Neutrophil (primary cell): ENCODE measurements around the gene INPP5A.

Experiments
- H3K27ac ChIP-seq: fragments of 200-600 bp; sonication (generic); 2 replicates; pipeline ENCODE4 v1.5.1; 2016; ENCODE audit warnings: mild to moderate bottlenecking, moderate library complexity
- H3K27me3 ChIP-seq: fragments of 200-600 bp; sonication (generic); 2 replicates; pipeline ENCODE4 v1.6.0; 2016; ENCODE audit warnings: mild to moderate bottlenecking
- H3K36me3 ChIP-seq: fragments of 200-600 bp; sonication (generic); 2 replicates; pipeline ENCODE4 v1.5.1; 2017
- H3K4me1 ChIP-seq, 2 experiments: fragments of 200-600 bp in 1 of 2; sonication (generic) in 1 of 2; 1 replicate in 1 of 2; 2 replicates in 1 of 2; pipeline versions ENCODE4 v1.5.1 to v1.6.1; 2013 to 2016; ENCODE audit warnings: low read depth in 1 of 2, low read length in 1 of 2, mild to moderate bottlenecking in 1 of 2, moderate library complexity in 1 of 2; ENCODE audit not compliant: control insufficient read depth in 1 of 2, insufficient read depth in 1 of 2
- H3K4me3 ChIP-seq, 2 experiments: fragments of 200-600 bp in 1 of 2; sonication (generic) in 1 of 2; 1 replicate in 1 of 2; 2 replicates in 1 of 2; pipeline ENCODE4 v1.5.1; 2013 to 2016; ENCODE audit warnings: low read depth in 1 of 2, low read length in 1 of 2, mild to moderate bottlenecking in 1 of 2, moderate library complexity in 1 of 2
- H3K9me3 ChIP-seq: fragments of 200-600 bp; sonication (generic); 2 replicates; pipeline ENCODE4 v1.5.1; 2016
- TF ChIP-seq, protein P1 (sequence below): fragments of 200-600 bp; sonication (generic); IDR thresholded peaks from 2 replicates; pipeline ENCODE4 v1.5.1; 2016; ENCODE audit warnings: antibody characterized with exemption

INPP5A gene

DNA sequence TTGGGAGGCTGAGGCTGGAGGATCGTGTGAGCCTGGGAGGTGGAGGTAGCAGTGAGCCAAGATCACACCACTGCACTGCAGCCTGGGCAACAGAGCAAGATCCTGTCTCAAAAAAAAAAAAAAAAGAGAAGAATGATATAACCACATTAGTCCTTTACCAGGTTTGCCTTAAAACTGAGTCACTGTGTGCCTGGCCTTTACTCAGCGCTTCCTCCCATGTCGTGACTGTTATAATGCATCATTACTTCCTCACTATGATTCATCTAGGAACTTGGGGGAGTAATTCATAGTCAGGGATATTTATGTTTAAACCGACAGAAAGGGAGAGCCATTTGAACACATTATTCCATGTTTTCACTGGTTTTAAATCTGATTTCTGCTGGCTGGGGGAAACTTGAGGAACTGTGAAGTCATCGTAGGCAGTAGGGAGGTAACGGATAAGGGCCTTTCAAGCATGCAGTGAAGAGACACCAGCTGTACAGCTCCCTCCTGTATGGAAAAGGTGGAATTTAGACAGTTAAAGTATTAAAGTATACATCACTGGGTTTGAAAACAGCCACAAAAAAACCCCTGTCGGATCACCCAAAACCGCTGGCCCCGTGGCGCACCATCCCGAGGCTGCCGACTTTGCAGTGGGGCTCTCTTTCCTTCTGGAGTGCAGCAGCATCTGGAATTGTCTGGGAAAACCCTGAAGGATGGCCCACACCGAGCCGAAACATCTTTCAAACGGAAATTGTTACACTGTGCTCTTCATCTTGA is 128.5 kb downstream of the INPP5A start:
- no peaks in the 10 kb centered on the region for H3K4me1 ChIP-seq
- peaks cover 33% of the 10 kb centered on the region for H3K36me3 ChIP-seq
- H3K27me3 ChIP-seq: no peaks in the 10 kb centered on the region
- H3K4me3 ChIP-seq: no peak overlapping the region
- TF ChIP-seq, protein P1, sequence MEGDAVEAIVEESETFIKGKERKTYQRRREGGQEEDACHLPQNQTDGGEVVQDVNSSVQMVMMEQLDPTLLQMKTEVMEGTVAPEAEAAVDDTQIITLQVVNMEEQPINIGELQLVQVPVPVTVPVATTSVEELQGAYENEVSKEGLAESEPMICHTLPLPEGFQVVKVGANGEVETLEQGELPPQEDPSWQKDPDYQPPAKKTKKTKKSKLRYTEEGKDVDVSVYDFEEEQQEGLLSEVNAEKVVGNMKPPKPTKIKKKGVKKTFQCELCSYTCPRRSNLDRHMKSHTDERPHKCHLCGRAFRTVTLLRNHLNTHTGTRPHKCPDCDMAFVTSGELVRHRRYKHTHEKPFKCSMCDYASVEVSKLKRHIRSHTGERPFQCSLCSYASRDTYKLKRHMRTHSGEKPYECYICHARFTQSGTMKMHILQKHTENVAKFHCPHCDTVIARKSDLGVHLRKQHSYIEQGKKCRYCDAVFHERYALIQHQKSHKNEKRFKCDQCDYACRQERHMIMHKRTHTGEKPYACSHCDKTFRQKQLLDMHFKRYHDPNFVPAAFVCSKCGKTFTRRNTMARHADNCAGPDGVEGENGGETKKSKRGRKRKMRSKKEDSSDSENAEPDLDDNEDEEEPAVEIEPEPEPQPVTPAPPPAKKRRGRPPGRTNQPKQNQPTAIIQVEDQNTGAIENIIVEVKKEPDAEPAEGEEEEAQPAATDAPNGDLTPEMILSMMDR: no peak
- no peaks in the 10 kb centered on the region for H3K9me3 ChIP-seq
- no peak overlapping the region for H3K27ac ChIP-seq

GRCh38 chr10:132666705-132667341 is 129.2 kb downstream of the INPP5A start:
- Histone ChIP-seq H3K9me3 (no peaks in the 10 kb centered on the region), H3K4me1 (no peaks in the 10 kb centered on the region), H3K36me3 (peaks cover 31% of the 10 kb centered on the region), H3K27ac (no peak overlapping the region), H3K27me3 (no peaks in the 10 kb centered on the region), H3K4me3 (no peak overlapping the region)
- TF ChIP-seq, protein P1: no peak

DNA sequence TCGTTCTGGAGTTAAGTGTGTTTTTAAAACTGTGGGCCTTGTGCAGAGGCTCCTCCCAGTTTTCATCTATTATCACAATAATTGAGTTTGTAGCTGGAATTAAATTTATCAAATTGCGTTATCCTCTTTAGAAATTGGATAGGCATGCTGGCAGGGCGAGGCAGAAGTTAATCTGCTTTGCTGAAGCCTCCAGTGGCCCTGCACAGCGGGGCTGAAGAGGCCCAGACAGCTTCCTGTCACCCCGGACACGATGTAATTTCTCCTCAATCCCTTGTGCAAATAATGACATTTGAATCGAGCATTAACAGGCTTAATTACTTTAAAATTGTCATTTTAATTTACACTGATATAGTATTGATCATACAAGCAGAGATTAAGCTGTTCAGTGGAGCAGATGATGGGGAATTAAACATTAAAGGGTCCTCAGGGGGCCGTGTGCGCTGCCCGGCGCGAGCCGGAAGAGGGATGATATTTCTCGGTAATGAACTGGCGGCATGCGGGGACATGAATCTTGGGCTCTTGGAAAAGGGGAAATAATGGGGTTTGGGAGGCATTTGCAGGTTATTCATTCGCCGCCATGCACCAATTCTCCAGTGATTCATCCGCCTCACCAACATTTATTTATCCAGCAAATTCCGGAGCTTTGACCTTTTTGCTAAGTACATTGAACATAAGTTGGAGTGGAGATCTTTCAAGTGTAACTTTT is 129.9 kb downstream of the INPP5A start:
- Histone ChIP-seq H3K9me3 (no peaks in the 10 kb centered on the region), H3K36me3 (peaks cover 26% of the 10 kb centered on the region), H3K27me3 (no peaks in the 10 kb centered on the region), H3K27ac (no peak overlapping the region), H3K4me1 (no peaks in the 10 kb centered on the region), H3K4me3 (no peak overlapping the region)
- TF ChIP-seq, protein P1: no peak

- Histone ChIP-seq H3K9me3 (no peaks in the 10 kb centered on the region), H3K4me1 (no peaks in the 10 kb centered on the region), H3K36me3 (peaks cover 21% of the 10 kb centered on the region), H3K27ac (no peak overlapping the region), H3K27me3 (no peaks in the 10 kb centered on the region), H3K4me3 (no peak overlapping the region)
- TF ChIP-seq, protein P1: no peak
These were observed 130.4 kb downstream of the INPP5A start for GRCh38 chr10:132668048-132668394.

DNA sequence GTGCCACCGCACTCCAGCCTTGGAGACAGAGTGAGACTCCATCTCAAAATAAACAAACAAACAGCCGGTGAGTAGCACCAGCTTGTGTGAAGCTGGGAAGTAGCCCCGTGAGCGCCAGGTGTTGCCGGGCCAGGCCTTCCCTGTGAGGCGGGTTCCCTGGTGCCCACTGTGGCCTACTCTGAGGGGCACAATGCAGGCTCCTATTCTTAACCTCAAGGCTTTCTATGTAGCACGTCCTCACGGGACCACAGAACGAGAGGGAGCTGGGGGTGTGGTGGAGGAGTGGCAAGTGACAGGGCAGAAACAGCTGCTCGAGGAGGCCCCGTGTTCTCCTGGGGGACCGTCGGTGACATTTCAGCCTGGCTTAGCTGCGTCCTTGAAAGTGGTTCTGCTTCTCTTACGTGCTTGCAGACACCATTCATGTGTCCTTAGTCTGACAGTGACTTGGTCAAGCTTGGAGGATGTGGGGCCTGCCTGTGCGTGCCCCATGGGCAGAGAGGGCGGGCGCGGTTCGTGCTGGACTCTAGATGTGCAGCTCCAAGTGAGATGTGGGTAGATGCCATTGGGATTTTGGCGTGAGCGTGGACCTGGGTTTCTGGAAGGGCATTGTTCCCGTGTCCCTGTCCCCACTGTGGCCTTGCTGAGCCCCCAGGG is 131.7 kb downstream of the INPP5A start:
- no peak overlapping the region for H3K4me3 ChIP-seq
- no peaks in the 10 kb centered on the region for H3K4me1 ChIP-seq
- TF ChIP-seq, protein P1: no peak
- H3K9me3 ChIP-seq: no peaks in the 10 kb centered on the region
- peaks cover 18% of the 10 kb centered on the region for H3K36me3 ChIP-seq
- no peak overlapping the region for H3K27ac ChIP-seq
- H3K27me3 ChIP-seq: no peaks in the 10 kb centered on the region
